Psoas muscle (tissue), 8 donors: ENCODE data around the gene FBLN5. TPM values are rescaled to one million over a fixed set of nuclear protein-coding genes. Genes with fewer than 3 reads are reported as not detected.

Experiments
- ATAC-seq, 4 donors: fragments of 200-7000 bp; cut with Tn5 transposase; one replicate each; pipeline ENCODE4 v1.9.1; 2020; ENCODE audit warnings: moderate library complexity in 3 of 4, mild to moderate bottlenecking in 2 of 4
- DNase-seq, 2 donors: peaks; one replicate each; pipeline ENCODE4 v3.0.0-alpha.2; 2020
- H3K27ac ChIP-seq: fragments of 200-600 bp; one replicate; pipeline ENCODE4 v1.8.0; 2022
- H3K27me3 ChIP-seq, 3 donors: fragments of 200-600 bp in 1 of 3; one replicate each; pipeline versions ENCODE4 v1.6.1 to v1.8.0; 2013 to 2022; ENCODE audit warnings: low read length in 2 of 3, mild to moderate bottlenecking in 2 of 3, moderate library complexity in 1 of 3; ENCODE audit not compliant: insufficient read depth in 3 of 3
- H3K36me3 ChIP-seq, 2 donors: fragments of 200-600 bp in 1 of 2; one replicate each; pipeline versions ENCODE4 v1.6.1 to v1.8.0; 2013 to 2022; ENCODE audit warnings: low read depth in 1 of 2, mild to moderate bottlenecking in 1 of 2, moderate library complexity in 1 of 2; ENCODE audit not compliant: insufficient read depth in 1 of 2
- H3K4me1 ChIP-seq: fragments of 200-600 bp; one replicate; pipeline ENCODE4 v1.8.0; 2022
- H3K4me3 ChIP-seq: fragments of 200-600 bp; one replicate; pipeline ENCODE4 v1.8.0; 2022; ENCODE audit warnings: mild to moderate bottlenecking
- H3K9me3 ChIP-seq: fragments of 200-600 bp; one replicate; pipeline ENCODE4 v1.8.0; 2022
- CTCF ChIP-seq: fragments of 200-600 bp; IDR thresholded peaks from one replicate; pipeline ENCODE4 v1.8.0; 2022; ENCODE audit warnings: antibody characterized with exemption
- WGBS, 3 donors: extraction: QIAGEN DNeasy Blood & Tissue Kit; methylation state at CpG; one replicate each; pipeline versions ENCODE4 v1.1.6 to v1.1.7; 2013; 5-methylcytosine and 5-hydroxymethylcytosine counted together
- intact Hi-C, 2 donors: fragments of 100-400 bp; cut with DNase I; formaldehyde crosslinking; loops; one replicate each; pipeline versions ENCODE4 v1.11.0 to v1.14.2; 2022
- polyA plus RNA-seq, 3 donors: library from polyadenylated mRNA; stranded (reverse); fragments of 200-250 nt; gene quantifications; one replicate each; pipeline ENCODE4 v1.2.3, GENCODE V29; 2013
- total RNA-seq, 4 donors: library from RNA; stranded (reverse); fragmentation: NEBNext Ultra II Directional in 2 of 4; extraction: Animal tissue kit (Norgen Biotek cat#: 25700) in 2 of 4; gene quantifications; one replicate each; pipeline versions ENCODE4 v1.2.1 to v1.2.4, GENCODE V29; 2021 to 2023
- donor health status: healthy with polysubstance abuse.
- donor health status: DM: no; HTN: no; CAD: no; lungs with moderate emphysema.
- donor health status: Bipolar disorder and iron deficiency.
- donor health status: healthy.
- donor health status: DM: yes; HTN: yes; CAD: no.
- donor health status: DM: no; HTN: no; CAD: no.
- donor health status: DM: no; HTN: no; CAD: no.
- donor health status: DM: yes; HTN: yes; CAD: no.

Gene FBLN5
- total and polyA plus RNA-seq, 7 donors: 12.3 to 37.8 (median 16.7) TPM

- intact Hi-C loops: no loop called here
- no peaks in the 10 kb centered on the region for H3K36me3 ChIP-seq
- WGBS, 3 donors: 29 to 48% (median 38%) methylated on average over 13 of the region's 13 CpGs
Observed at GRCh38 chr14:91889477-91890211, 57.9 kb downstream of the FBLN5 start.

GRCh38 chr14:91888641-91889476 lies 58.6 kb downstream of the FBLN5 start:
- Histone ChIP-seq H3K9me3 (no peaks in the 10 kb centered on the region), H3K4me3 (no peak overlapping the region), H3K27ac (no peak overlapping the region), H3K27me3 (peaks cover 0 to 8% (median 0%) of the 10 kb centered on the region in 3 donors), H3K36me3 (no peaks in the 10 kb centered on the region), H3K4me1 (peaks cover 6% of the 10 kb centered on the region)
- ATAC-seq: no peak
- no peak for DNase-seq
- intact Hi-C loops: no loop called here
- no peak for TF ChIP-seq CTCF
- 33 to 61% (median 42%) methylated on average over 10 of the region's 10 CpGs for WGBS, 3 donors

More at GRCh38 chr14:91889477-91890211, 57.9 kb downstream of the FBLN5 start:
- peaks cover 0 to 10% (median 0%) of the 10 kb centered on the region in 3 donors for H3K27me3 ChIP-seq
- peaks cover 6% of the 10 kb centered on the region for H3K4me1 ChIP-seq
- no peak overlapping the region for H3K27ac ChIP-seq
- ATAC-seq: peak in 2 of 4 donors; percentile 20 to 42
- H3K4me3 ChIP-seq: no peak overlapping the region
- no peaks in the 10 kb centered on the region for H3K9me3 ChIP-seq
- no peak for TF ChIP-seq CTCF
- no peak for DNase-seq

GRCh38 chr14:91886961-91887360 lies 60.5 kb downstream of the FBLN5 start:
- H3K4me3 ChIP-seq: no peak overlapping the region
- TF ChIP-seq CTCF: no peak
- H3K27me3 ChIP-seq: peaks cover 0 to 9% (median 0%) of the 10 kb centered on the region in 3 donors
- 95 to 97% (median 96%) methylated on average over 8 of the region's 8 CpGs for WGBS, 3 donors
- intact Hi-C loops: no loop called here
- no peaks in the 10 kb centered on the region for H3K9me3 ChIP-seq
- H3K4me1 ChIP-seq: peaks cover 6% of the 10 kb centered on the region
- no peaks in the 10 kb centered on the region for H3K36me3 ChIP-seq
- H3K27ac ChIP-seq: no peak overlapping the region
- DNase-seq (no peak), ATAC-seq (no peak)

- Histone ChIP-seq H3K4me1 (peaks cover 6% of the 10 kb centered on the region), H3K27ac (peak overlapping the region; percentile 30), H3K27me3 (peaks cover 0 to 10% (median 3%) of the 10 kb centered on the region in 3 donors), H3K9me3 (no peaks in the 10 kb centered on the region), H3K36me3 (no peaks in the 10 kb centered on the region), H3K4me3 (no peak overlapping the region)
- DNase-seq: no peak
- no peak for ATAC-seq
- TF ChIP-seq CTCF: no peak
- 35 to 53% (median 36%) methylated on average over 4 of the region's 4 CpGs for WGBS, 3 donors
- intact Hi-C loops: no loop called here
Observed at GRCh38 chr14:91885839-91886238, 61.7 kb downstream of the FBLN5 start.
